ENCODE data around the gene KPTN.

Gene KPTN

DNA sequence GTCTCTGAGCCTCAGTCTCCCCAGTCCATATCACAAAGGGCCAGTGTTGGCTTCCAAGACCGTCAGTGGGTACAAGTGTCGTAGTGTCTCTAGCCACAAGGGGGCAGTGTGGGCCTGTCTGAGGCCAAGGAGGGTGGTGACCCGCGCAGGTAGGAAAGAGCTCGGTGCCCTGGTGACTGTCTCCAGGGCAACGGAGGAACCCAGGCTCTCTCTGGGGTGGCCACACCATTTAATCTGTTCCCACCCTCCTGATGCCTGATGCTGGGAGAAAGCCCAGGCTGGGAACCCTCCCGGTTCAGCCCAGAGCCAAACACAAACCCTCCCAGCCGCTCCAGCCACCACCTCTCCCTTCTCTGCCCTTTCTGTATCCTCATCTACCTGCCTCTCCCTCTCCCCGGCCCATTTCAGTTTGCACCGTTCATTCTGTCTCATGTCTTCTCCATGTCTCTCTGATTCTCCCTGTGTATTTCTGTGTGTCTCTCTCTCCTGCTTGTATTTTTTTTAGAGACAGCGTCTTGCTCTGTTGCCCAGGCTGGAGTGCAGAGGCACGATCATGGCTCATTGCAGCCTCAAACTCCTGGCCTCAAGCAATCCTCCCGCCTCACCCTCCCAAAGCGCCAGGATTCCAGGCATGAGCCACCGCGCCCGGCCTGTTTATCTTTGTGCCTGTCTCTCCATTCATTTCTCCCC is 47.2 kb downstream of the KPTN start:
- peak; percentile 80 for DNase-seq (ENCODE audit: low spot score)
- FAIRE-seq = peak; percentile 91

DNA sequence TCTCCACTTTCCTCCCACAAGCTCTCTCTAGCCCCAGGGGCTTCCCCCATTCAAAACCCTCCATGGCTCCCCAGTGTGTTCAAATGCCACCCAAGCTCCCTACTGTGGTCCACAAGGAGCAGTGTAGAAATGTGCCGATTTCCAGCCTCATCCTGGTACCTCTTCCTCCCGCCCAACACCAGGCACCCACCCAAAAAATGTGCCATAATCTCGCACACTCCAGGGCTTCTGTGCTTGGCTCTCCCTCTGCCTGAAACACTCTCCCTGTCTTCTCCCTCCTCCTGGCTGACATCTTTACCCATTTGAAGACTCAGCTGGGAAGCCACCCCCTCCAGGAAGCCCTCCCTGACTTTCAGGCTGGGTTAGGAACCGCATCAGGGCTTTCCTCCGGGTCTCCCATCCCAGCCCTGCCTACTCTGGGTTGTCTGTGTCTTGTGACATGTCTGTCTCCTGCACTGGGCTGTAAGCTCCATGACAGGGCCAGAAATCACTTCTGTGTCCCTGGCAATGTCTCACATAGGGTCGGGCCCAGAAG is 48.1 kb downstream of the KPTN start:
- DNase-seq (ENCODE audit: low spot score) = no peak
- FAIRE-seq = no peak

DNA sequence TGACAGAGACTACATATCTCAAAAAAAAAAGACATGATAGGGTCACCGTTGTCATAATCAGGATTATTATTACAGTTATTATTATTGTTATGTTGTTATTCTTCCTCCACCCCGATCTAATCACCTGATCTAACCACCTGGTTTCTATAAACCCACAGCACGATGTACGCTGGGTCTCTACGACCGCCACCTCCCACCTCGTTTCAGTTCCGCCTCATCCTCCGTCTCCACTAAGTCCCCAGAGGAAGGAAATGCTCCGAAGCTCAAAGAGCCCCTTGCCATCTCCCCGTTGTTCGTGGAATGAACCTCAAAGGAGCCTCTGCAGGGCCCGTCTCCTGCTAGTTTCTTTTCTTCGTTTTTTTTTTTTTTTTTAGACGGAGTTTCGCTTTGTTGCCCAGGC is 48.8 kb downstream of the KPTN start:
- DNase-seq (ENCODE audit: low spot score) (no peak), FAIRE-seq (no peak)

DNA sequence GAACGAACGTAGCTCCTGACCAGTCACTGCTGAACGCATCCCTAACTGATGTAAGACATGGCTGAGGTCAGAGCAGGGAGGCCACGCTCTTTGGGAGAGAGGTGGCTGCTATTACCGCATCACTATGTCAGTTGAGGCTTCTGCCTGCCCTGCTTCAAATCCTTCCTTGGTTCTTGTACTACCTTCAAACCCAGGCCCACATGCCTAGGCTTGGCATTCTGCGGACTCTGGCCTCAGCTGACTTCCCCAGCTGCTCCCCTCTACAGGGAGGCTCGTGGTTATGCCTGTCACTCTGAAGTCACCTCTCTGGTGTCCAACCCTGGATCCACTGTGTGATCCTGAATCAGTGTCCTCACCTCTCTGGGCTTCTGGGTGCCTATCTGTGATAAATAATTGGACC is 49.9 kb downstream of the KPTN start:
- no peak for FAIRE-seq

DNA sequence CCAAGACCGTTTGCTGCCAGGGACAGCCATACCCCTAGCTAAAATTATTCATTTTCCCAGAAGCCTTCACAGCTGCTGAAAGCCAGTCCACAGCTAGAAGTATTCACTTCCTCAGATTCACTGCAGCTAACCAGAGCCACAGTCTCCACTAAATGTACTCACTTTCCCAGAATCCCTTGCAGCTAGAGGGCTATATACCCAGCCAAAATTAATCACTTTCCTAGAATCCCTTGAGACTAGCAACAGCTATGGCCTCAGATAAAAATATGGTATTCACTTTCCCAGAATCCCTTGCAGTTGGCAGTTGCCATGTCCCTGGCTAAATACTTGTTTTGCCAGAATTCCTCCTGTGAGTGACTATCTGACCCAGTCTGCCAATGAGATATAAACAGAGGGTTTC is 50.9 kb downstream of the KPTN start:
- FAIRE-seq = no peak
- no peak for DNase-seq (ENCODE audit: low spot score)

More for the DNA sequence above, 49.9 kb downstream of the KPTN start:
- DNase-seq (ENCODE audit: low spot score) = no peak

DNA sequence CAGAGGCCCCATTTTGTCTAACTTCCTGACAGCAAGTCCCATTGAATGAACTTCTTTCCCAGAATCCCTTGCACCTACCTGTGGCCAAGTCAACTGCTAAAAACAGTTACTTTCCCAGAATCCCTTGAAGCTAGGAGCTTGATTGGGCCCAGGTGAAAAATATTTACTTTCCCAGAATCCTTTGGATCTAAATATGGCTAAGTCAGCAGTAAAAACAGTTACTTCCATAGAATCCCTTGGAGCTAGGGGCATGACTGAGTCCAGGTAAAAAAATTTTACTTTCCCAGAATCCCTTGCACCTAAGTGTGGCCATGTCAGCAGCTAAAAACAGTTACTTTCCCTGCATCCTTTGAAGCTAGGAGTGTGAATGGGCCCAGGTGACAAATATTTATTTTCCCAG is 51.5 kb downstream of the KPTN start:
- DNase-seq (ENCODE audit: low spot score) (no peak), FAIRE-seq (no peak)

DNA sequence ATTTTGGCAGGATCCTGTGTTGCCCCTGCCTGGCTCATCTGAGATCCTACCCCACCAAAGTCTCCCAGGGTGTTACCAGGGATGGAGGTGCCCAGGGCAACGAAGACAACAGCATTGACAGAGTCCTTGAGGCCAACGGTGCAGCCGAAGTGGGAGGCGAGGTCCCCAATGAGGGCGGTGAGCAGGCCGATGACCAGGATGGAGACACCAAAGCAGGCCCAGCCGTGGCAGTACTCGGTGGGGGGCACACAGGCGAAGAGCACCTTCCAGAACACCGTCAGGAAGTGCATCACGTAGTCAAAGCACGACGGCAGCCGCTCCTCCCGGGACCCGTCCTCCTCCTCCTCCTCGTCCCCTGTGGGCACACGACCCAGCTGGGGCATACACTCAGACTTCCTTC is 51.9 kb downstream of the KPTN start:
- no peak for DNase-seq (ENCODE audit: low spot score)
- no peak for FAIRE-seq

DNA sequence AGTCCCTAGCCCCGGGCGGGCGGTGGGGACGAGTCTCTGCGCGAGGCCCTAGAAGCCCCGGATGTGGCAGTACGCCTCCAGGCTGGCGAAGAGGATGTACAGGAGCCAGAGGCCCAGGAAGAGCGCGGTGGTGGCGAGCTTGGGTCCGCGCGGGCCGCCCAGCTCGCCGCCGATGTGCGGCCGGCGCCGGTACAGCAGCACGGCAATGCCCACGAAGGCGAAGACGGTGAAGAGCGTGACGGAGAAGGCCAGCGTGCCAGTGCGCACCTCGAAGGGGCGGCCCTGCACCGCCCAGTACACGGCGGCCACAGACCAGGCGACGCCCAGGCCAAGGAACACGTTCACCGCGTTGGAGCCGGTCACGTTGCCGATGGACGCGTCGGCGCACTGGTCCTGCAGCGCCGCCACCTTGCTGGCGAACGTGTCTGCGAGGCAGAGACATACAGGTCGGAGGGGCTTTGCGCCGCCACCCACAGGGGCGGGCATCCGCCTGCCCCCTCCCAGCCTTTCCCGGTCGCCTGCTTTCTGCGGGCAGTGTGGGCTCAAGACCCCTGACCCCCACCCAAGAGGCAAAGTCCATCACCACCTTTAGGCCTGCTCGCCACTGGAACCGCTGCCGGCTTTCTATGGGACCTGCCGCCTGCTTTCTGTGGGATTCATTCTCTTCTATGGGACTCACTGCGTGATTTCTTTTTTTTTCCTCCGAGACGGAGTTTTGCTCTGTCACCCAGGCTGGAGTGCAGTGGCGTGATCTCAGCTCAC is 53.8 kb downstream of the KPTN start:
- FAIRE-seq (no peak), DNase-seq (ENCODE audit: low spot score) (no peak)

DNA sequence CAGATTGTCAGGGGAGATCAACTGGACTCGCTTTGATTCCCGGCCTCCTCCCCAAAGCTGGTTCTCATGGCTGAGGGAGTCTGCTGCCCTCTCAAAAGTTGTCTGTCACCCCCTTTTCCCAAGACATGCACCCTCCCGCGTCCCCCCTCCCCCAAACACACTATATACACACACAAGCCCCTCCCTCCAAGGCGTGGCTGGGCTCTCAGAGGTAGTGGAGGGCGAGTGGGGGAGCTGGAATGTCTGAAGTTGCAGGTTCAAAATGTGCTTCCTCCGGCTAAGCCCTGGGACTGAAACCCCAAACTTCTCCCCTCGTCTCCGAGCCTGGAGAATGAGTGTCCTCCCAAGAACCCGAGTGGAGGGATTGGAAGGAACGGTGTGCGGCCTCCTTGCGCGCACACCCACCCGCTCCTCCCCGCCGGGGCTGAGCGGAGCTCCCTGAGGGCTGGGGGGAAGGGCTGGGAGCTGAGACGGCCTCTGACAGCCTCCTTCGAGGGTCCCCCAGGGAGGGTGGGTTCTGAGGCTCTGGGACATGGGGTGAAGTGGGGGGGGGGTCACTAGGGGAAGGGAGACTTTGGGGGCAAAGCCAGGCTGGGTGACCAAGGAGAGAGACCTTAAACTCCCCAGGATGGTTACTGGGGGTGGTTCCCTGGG is 54.8 kb downstream of the KPTN start:
- no peak for FAIRE-seq
- no peak for DNase-seq (ENCODE audit: low spot score)

DNA sequence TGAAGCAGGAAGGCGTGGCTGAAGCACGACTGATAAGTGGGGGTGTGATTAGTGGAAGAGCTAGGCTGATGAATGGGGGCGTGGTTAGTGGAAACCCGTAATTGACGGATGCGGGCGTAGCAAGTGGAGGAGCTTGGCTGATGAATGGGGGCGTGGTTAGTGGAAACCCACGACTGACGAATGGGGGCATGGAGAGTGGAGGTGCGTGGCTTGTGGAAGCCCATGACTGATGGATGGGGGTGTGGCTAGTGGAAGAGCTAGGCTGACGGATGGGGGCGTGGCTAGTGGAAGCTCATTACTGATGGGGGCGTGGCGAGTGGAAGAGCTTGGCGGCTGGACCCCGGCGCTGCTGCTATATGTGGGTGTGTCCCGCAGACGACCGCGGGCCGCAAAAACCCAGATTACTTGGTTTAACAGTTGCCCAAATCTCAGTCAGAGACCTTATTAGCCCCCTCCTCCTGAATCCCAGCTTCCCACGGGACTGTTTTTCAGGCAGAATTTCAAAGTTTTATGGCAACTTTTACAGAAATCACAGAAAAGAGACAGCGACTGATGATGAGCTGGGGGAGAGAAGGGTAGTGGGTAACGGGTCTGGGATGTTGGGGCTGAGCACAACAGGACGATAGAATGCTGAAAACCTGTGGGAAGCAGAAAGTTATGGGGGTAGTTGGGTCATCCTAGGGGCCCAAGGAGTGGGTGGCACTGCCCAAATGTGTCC is 55.7 kb downstream of the KPTN start:
- peak; percentile 96 for DNase-seq (ENCODE audit: low spot score)
- peak; percentile 95 for FAIRE-seq

DNA sequence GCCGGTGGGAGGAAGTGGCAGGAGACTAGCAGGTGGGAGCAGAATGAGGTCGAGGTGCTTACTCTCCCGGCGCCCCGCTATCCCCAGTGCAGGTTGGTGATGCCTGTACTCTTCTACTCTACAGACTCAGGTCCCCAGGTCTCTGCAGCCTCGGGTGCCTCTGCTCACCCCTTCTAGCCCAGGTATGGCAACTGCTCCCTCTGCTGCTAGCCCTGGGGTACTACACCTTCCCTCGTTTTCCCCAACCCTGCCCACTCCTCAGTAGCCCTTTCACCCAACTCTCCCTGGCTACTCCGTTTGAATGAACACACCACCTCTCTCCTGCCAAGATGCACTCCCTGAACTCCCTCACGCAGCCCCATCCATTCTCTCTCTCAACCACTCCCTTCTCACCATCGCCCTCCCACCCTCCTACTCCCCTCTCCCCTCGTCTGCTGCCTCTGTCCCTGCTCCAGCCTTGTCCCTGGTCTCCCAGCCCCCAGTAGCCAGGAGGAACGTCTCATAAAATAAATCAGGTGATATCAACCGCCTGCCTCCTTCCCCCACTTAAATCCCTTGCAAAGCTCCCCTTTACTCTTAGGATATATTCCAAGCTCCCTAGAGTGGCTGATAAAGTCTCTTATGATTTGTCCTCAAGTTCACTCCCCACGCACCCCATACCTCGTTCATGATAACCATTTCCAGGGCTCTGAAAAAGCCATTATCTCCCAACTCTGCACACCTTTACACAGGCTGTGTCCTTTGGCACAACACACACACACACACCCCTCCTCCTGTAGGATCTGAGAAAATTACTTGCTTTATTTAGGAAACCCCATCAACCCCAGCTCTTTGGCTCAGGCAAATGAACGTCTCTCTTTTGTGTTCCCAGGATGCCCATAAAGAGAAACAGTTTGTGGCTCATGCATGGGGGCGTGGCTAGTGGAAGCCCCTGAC is 56.5 kb downstream of the KPTN start:
- FAIRE-seq (peak; percentile 61), DNase-seq (ENCODE audit: low spot score) (peak; percentile 73)
